Smooth muscle cell (in vitro differentiated cells): ENCODE data around the gene ARFGAP3. TPM values are rescaled to one million over a fixed set of nuclear protein-coding genes. Genes with fewer than 3 reads are reported as not detected.

Source experiments
- DNase-seq: peaks from one replicate; lab custom pipeline; 2025; ENCODE audit not compliant: unreplicated experiment; lab: John Stamatoyannopoulos, UW
- H2AFZ ChIP-seq: fragments of 200-600 bp; sonication (generic); 2 replicates; pipeline ENCODE4 v1.6.0; 2016; ENCODE audit warnings: antibody characterized with exemption, low read depth, mild to moderate bottlenecking
- H3F3A ChIP-seq: fragments of 200-600 bp; sonication (generic); 2 replicates; pipeline ENCODE4 v1.6.0; 2017; ENCODE audit warnings: antibody characterized with exemption, low read depth
- H3K27ac ChIP-seq: fragments of 200-600 bp; sonication (generic); 2 replicates; pipeline ENCODE4 v1.5.1; 2016; ENCODE audit warnings: low read depth, mild to moderate bottlenecking
- H3K27me3 ChIP-seq: fragments of 200-600 bp; sonication (generic); 2 replicates; pipeline ENCODE4 v1.6.1; 2016; ENCODE audit warnings: low read depth, mild to moderate bottlenecking
- H3K36me3 ChIP-seq: fragments of 200-600 bp; sonication (generic); 2 replicates; pipeline ENCODE4 v1.5.1; 2016; ENCODE audit warnings: low read depth
- H3K4me1 ChIP-seq: fragments of 200-600 bp; sonication (generic); 2 replicates; pipeline ENCODE4 v1.5.1; 2016; ENCODE audit warnings: low read depth
- H3K4me2 ChIP-seq: fragments of 200-600 bp; sonication (generic); 2 replicates; pipeline ENCODE4 v1.6.0; 2016; ENCODE audit warnings: mild to moderate bottlenecking
- H3K4me3 ChIP-seq: fragments of 200-600 bp; sonication (generic); 2 replicates; pipeline ENCODE4 v1.5.1; 2016; ENCODE audit warnings: mild to moderate bottlenecking
- H3K79me2 ChIP-seq: fragments of 200-600 bp; sonication (generic); 2 replicates; pipeline ENCODE4 v1.6.0; 2016; ENCODE audit warnings: low read depth, mild to moderate bottlenecking
- H3K9ac ChIP-seq: fragments of 200-600 bp; sonication (generic); 2 replicates; pipeline ENCODE4 v1.6.0; 2016; ENCODE audit warnings: low read depth
- H3K9me3 ChIP-seq: fragments of 200-600 bp; sonication (generic); replicated peaks from 2 replicates; pipeline ENCODE4 v1.5.1; 2016; ENCODE audit warnings: low read depth
- H4K20me1 ChIP-seq: fragments of 200-600 bp; sonication (generic); 2 replicates; pipeline ENCODE4 v1.6.0; 2016; ENCODE audit warnings: low read depth
- WGBS: methylation state at CpG from one replicate; pipeline ENCODE4 v1.1.7; 2016; ENCODE audit warnings: low lambda C conversion rate; 5-methylcytosine and 5-hydroxymethylcytosine counted together
- polyA plus RNA-seq: library from polyadenylated mRNA; unstranded; fragments of >200 nt; fragmentation: Nextera tagmentation; extraction: Ambion mirVana; gene quantifications from 2 replicates; pipeline ENCODE4 v1.2.1, GENCODE V29; 2016
- total RNA-seq: library from RNA; depleted of rRNA; stranded (reverse); fragments of >200 nt; gene quantifications from 2 replicates; pipeline ENCODE4 v1.2.3, GENCODE V29; 2014
- TF ChIP-seq, protein P1 (sequence below): fragments of 200-600 bp; sonication (generic); IDR thresholded peaks from 2 replicates; pipeline ENCODE4 v1.5.1; 2017; ENCODE audit warnings: borderline replicate concordance, mild to moderate bottlenecking, antibody characterized with exemption; ENCODE audit not compliant: insufficient read depth, poor library complexity, severe bottlenecking

Gene ARFGAP3
- total and polyA plus RNA-seq, 2 experiments from 2014 or later, result 69.2 to 89.9 TPM

DNA sequence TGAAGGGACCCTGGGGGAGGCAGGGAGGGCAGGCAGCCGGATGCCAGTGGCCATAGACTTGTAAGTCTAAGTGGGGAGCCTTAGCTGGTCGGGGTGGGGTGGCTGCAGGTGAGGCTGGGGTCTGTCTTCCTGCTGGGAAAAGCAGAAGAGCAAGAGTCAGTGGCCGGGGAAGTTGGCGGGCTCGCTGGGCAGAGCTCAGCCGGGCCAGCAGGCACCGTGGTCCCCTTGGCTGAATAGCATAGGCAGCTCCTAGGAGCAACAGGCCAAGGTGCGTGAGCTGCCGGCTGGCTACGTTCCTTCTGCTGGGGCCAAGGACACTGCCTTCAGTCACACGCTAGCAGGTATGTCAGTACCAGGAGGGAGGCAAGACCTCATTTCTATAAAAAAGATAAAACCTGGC, 68.6 kb downstream of the ARFGAP3 start:
- no peaks in the 10 kb centered on the region for H3F3A ChIP-seq
- DNase-seq, result no peak
- no peaks in the 10 kb centered on the region for H3K9me3 ChIP-seq
- no peaks in the 10 kb centered on the region for H3K36me3 ChIP-seq
- TF ChIP-seq, protein P1, sequence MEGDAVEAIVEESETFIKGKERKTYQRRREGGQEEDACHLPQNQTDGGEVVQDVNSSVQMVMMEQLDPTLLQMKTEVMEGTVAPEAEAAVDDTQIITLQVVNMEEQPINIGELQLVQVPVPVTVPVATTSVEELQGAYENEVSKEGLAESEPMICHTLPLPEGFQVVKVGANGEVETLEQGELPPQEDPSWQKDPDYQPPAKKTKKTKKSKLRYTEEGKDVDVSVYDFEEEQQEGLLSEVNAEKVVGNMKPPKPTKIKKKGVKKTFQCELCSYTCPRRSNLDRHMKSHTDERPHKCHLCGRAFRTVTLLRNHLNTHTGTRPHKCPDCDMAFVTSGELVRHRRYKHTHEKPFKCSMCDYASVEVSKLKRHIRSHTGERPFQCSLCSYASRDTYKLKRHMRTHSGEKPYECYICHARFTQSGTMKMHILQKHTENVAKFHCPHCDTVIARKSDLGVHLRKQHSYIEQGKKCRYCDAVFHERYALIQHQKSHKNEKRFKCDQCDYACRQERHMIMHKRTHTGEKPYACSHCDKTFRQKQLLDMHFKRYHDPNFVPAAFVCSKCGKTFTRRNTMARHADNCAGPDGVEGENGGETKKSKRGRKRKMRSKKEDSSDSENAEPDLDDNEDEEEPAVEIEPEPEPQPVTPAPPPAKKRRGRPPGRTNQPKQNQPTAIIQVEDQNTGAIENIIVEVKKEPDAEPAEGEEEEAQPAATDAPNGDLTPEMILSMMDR, result no peak
- H3K4me1 ChIP-seq, result peaks cover 6% of the 10 kb centered on the region
- no peak overlapping the region for H3K9ac ChIP-seq
- H2AFZ ChIP-seq, result no peak overlapping the region
- no peaks in the 10 kb centered on the region for H3K79me2 ChIP-seq
- no peak overlapping the region for H3K4me3 ChIP-seq
- H3K27me3 ChIP-seq, result no peaks in the 10 kb centered on the region
- no peak overlapping the region for H3K4me2 ChIP-seq
- WGBS, result 94% methylated on average over 10 of the region's 11 CpGs
- H3K27ac ChIP-seq, result no peak overlapping the region
- no peaks in the 10 kb centered on the region for H4K20me1 ChIP-seq

DNA sequence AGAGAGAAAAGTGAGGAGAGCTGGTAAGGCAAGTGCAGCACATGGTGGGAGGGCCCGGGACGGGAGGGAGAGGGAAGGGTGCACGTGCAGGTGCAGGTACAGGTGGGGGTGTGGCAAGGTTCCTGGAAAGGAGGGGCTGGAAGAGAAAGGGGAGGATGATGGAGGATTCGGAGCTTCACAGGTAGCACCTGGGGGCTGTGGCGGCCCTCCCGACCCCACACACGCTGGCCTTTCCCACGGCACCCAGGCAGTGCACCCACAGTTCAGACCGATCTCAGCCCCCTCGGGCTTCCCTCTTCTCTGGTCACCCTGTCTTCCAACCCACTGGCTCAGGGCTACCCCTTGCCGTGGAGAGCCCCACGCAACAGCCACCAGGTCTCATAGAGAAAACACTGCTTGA, 69.1 kb downstream of the ARFGAP3 start:
- Histone ChIP-seq H3K36me3 (no peaks in the 10 kb centered on the region), H2AFZ (no peak overlapping the region), H3K27me3 (no peaks in the 10 kb centered on the region), H3K4me1 (peaks cover 6% of the 10 kb centered on the region), H3K27ac (no peak overlapping the region), H3F3A (no peaks in the 10 kb centered on the region), H3K9me3 (no peaks in the 10 kb centered on the region), H4K20me1 (no peaks in the 10 kb centered on the region), H3K9ac (no peak overlapping the region), H3K4me2 (no peak overlapping the region), H3K4me3 (no peak overlapping the region), H3K79me2 (no peaks in the 10 kb centered on the region)
- no peak for DNase-seq
- WGBS, result 91% methylated on average over 9 of the region's 12 CpGs
- TF ChIP-seq, protein P1, result no peak

DNA sequence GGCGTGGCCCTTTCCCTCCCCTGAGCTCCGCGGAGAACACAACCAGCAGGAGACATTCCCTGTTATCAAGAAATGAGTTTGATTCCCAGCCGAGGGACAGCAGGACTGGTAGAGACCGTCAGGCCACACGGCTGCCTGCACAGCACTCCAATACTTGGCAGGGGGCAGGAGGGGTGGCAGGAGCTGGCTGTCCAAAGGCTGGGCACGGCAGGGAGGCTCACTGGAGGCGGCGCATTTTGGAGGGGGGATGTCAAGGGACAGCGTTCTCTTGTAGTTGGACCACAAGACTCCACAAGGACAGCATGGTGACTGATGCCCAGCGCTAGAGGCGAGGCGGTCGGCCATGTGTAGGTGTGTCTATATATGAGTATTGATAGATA, 69.7 kb downstream of the ARFGAP3 start:
- WGBS, result 93% methylated on average over 14 of the region's 14 CpGs
- no peaks in the 10 kb centered on the region for H3K27me3 ChIP-seq
- no peaks in the 10 kb centered on the region for H3K36me3 ChIP-seq
- TF ChIP-seq, protein P1, result no peak
- no peaks in the 10 kb centered on the region for H4K20me1 ChIP-seq
- H3K4me2 ChIP-seq, result no peak overlapping the region
- no peaks in the 10 kb centered on the region for H3K79me2 ChIP-seq
- no peaks in the 10 kb centered on the region for H3F3A ChIP-seq
- H3K9ac ChIP-seq, result no peak overlapping the region
- no peak overlapping the region for H3K4me3 ChIP-seq
- H3K27ac ChIP-seq, result no peak overlapping the region
- no peak overlapping the region for H2AFZ ChIP-seq
- no peak for DNase-seq
- peaks cover 6% of the 10 kb centered on the region for H3K4me1 ChIP-seq
- H3K9me3 ChIP-seq, result no peaks in the 10 kb centered on the region

DNA sequence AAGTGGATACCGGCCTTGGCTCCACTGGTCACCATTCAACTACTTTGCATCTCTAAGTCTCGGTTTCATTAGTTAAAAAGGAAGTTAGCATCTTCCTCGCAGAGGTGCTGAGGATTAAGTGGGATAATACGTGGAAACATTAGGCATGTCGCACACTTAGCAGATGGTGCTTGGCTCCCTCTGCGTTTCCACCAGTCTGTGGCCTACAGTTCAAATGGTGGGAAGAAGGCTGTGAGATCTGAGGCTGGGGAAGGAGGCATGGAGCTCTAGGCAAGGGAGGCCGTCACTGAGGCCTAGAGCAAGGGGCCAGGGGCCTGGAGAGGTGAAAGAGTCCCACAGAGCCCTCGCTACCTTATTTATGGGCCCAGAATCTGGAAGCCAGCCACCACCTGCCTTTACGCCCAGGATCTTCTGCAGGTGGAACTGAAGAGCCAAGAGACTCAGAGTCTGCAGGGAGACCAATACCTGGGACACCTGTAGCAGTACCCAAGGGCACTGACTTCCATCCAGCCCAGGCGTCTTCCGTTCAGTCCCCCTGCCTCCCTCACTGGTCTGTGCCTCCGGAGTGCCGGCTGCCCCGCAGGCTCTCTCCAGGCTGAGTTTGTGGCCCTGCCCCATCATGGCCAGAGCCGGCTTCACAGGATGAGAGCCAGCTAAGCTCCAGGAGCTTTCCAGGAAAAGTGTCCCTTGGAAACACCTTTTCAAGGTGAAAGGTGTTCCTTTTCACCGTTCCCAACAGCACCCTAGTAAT, 70.3 kb downstream of the ARFGAP3 start:
- DNase-seq, result no peak
- WGBS, result 88% methylated on average over 16 of the region's 16 CpGs
- Histone ChIP-seq H3K4me2 (no peak overlapping the region), H3F3A (no peaks in the 10 kb centered on the region), H3K4me3 (no peak overlapping the region), H2AFZ (no peak overlapping the region), H3K36me3 (no peaks in the 10 kb centered on the region), H3K9me3 (no peaks in the 10 kb centered on the region), H3K27me3 (no peaks in the 10 kb centered on the region), H3K9ac (no peak overlapping the region), H3K4me1 (peaks cover 3% of the 10 kb centered on the region), H3K79me2 (no peaks in the 10 kb centered on the region), H4K20me1 (no peaks in the 10 kb centered on the region), H3K27ac (no peak overlapping the region)
- TF ChIP-seq, protein P1, result no peak
